NT2/D1 (cell line): ENCODE data around the gene PAPPA.

Source experiments
- DNase-seq: peaks from one replicate; pipeline ENCODE4 v3.0.0-alpha.2; 2011; ENCODE audit warnings: low read depth, low spot score
- H3K27me3 ChIP-seq: 2 replicates; pipeline ENCODE4 v1.6.0; 2011; ENCODE audit warnings: mild to moderate bottlenecking; ENCODE audit not compliant: insufficient read length, insufficient read depth
- H3K36me3 ChIP-seq: 2 replicates; pipeline ENCODE4 v1.6.1; 2011; ENCODE audit warnings: mild to moderate bottlenecking, low read length, mixed read lengths; ENCODE audit not compliant: insufficient read depth, insufficient read length
- H3K4me1 ChIP-seq: 2 replicates; pipeline ENCODE4 v1.5.1; 2011; ENCODE audit not compliant: insufficient read depth, insufficient read length
- H3K4me3 ChIP-seq: 2 replicates; pipeline ENCODE4 v1.5.1; 2011; ENCODE audit warnings: low read depth; ENCODE audit not compliant: insufficient read length
- H3K9ac ChIP-seq: 2 replicates; pipeline ENCODE4 v1.6.0; 2011; ENCODE audit warnings: low read depth; ENCODE audit not compliant: insufficient read length
- H3K9me3 ChIP-seq: 2 replicates; pipeline ENCODE4 v1.5.1; 2011; ENCODE audit warnings: mild to moderate bottlenecking, low read length; ENCODE audit not compliant: insufficient read depth
- SUZ12 ChIP-seq: IDR thresholded peaks from 2 replicates; pipeline ENCODE4 v1.6.1; 2011; ENCODE audit not compliant: insufficient read length, insufficient read depth; ENCODE audit errors: extremely low read depth
- YY1 ChIP-seq: IDR thresholded peaks from 2 replicates; pipeline ENCODE4 v1.6.1; 2011; ENCODE audit not compliant: insufficient read length, insufficient read depth
- ZNF274 ChIP-seq: IDR thresholded peaks from 2 replicates; pipeline ENCODE4 v1.6.1; 2011; ENCODE audit warnings: mild to moderate bottlenecking, low read depth, low read length

Gene PAPPA

DNA sequence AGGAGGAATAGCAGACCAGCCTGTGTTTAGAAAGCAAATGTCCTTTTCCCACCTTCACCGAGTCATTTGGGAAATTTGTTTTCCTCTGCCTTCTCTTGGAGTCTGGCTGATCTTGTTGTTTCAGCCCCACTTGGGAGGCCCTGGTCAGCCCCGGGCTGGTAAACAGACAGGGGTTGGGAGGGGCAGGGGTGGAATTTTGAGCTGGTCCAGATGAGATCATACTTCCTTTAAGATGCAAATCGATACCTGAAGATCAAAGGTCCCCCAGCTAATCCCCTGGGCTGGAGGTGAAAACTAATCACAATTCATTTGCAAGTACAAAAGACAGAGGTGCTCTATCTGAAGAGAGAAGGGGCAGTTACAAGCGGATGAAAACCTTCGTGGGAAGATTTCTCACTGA lies 118.4 kb downstream of the PAPPA start:
- Histone ChIP-seq H3K9ac (peak overlapping the region; percentile 53), H3K27me3 (no peaks in the 10 kb centered on the region), H3K9me3 (peaks cover 4% of the 10 kb centered on the region; the same call in 1 of the 2 replicates), H3K4me1 (peaks cover 7% of the 10 kb centered on the region), H3K36me3 (peaks cover 18% of the 10 kb centered on the region), H3K4me3 (peak overlapping the region; percentile 24)
- DNase-seq = peak; percentile 98
- no peak for TF ChIP-seq SUZ12
- TF ChIP-seq ZNF274 = no peak
- TF ChIP-seq YY1 = no peak

DNA sequence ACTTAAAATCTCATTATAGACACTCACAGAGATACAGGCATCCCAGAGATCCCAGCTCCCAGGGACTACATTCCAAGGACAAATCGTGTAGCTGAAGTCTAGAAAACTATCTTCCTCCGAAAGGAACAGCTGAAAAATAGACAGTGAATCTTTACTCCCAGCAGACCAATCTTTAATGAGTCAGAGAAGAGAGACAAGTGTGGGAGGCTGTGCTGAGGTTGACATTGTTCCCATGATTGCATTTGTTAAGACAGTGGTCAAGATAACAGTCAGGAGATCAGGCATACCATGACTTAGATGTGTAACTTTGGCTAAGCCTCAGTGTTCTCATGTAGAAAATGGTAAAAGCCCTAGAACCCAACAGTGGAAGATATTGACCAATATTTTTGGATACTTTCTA lies 120.7 kb downstream of the PAPPA start:
- no peak for DNase-seq
- no peaks in the 10 kb centered on the region for H3K27me3 ChIP-seq

GRCh38 chr9:116275418-116276195 lies 122.0 kb downstream of the PAPPA start:
- Histone ChIP-seq H3K9ac (no peak overlapping the region), H3K4me1 (peaks cover 14% of the 10 kb centered on the region), H3K27me3 (no peaks in the 10 kb centered on the region), H3K4me3 (no peak overlapping the region), H3K9me3 (peaks cover 4% of the 10 kb centered on the region; the same call in 1 of the 2 replicates), H3K36me3 (peaks cover 3% of the 10 kb centered on the region)
- DNase-seq = no peak
- TF ChIP-seq SUZ12 = no peak
- TF ChIP-seq ZNF274 = no peak
- TF ChIP-seq YY1 = no peak

More for the DNA sequence above, 120.7 kb downstream of the PAPPA start:
- Histone ChIP-seq H3K9ac (no peak overlapping the region), H3K36me3 (peaks cover 14% of the 10 kb centered on the region), H3K4me3 (no peak overlapping the region), H3K9me3 (peaks cover 4% of the 10 kb centered on the region; the same call in 1 of the 2 replicates), H3K4me1 (peaks cover 10% of the 10 kb centered on the region)
- TF ChIP-seq YY1 (no peak), SUZ12 (no peak), ZNF274 (no peak)

DNA sequence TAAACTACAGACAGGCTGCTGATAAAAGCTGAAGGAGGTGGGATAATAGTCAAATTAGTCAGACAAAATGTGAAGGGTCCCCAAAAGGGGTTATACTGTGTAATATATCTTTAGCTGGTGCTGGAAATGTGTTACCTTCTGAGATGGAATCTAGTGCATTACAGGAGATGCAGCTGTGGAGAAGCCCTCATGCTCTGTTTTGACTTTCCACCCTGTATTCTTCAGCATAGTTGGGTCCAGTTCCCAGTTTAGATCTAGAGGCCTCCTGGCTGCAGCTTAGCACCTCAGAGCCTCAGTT lies 122.6 kb downstream of the PAPPA start:
- peaks cover 14% of the 10 kb centered on the region for H3K4me1 ChIP-seq
- no peak overlapping the region for H3K9ac ChIP-seq
- TF ChIP-seq ZNF274 (no peak), SUZ12 (no peak), YY1 (no peak)
- H3K36me3 ChIP-seq = peaks cover 5% of the 10 kb centered on the region
- no peak for DNase-seq
- no peak overlapping the region for H3K4me3 ChIP-seq
- peaks cover 4% of the 10 kb centered on the region; the same call in 1 of the 2 replicates for H3K9me3 ChIP-seq
- no peaks in the 10 kb centered on the region for H3K27me3 ChIP-seq

- no peak for DNase-seq
- TF ChIP-seq ZNF274 (no peak), YY1 (no peak)
- Histone ChIP-seq H3K9me3 (peaks cover 4% of the 10 kb centered on the region; the same call in 1 of the 2 replicates), H3K9ac (no peak overlapping the region), H3K4me1 (peaks cover 15% of the 10 kb centered on the region), H3K27me3 (no peaks in the 10 kb centered on the region), H3K36me3 (peaks cover 10% of the 10 kb centered on the region), H3K4me3 (no peak overlapping the region)
These were observed 123.1 kb downstream of the PAPPA start for GRCh38 chr9:116276651-116277121.

DNA sequence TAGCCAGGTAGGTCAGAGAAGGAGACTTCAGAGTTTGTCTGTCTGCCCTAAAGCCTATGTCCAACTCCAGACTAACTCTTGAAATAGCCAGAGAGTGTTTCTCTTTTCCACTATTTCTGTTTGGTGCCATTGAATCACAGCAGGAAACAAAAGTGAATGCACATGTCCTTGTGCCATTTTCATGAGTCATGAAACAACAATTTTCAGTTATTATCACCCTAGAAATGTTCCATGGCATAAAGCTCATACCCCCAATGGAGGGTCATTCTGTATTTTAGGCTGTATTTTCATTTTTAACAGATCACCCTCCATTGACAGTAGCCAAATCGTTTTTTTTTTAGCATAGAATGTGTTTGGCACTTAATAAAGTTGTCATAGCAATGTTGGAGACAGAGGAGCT lies 124.7 kb downstream of the PAPPA start:
- H3K27me3 ChIP-seq = no peaks in the 10 kb centered on the region
- no peak overlapping the region for H3K9ac ChIP-seq
- peaks cover 11% of the 10 kb centered on the region for H3K36me3 ChIP-seq
- H3K4me1 ChIP-seq = peaks cover 15% of the 10 kb centered on the region
- no peak overlapping the region for H3K4me3 ChIP-seq
- peaks cover 4% of the 10 kb centered on the region; the same call in 1 of the 2 replicates for H3K9me3 ChIP-seq
- no peak for DNase-seq
- no peak for TF ChIP-seq ZNF274
- no peak for TF ChIP-seq YY1
- TF ChIP-seq SUZ12 = no peak

DNA sequence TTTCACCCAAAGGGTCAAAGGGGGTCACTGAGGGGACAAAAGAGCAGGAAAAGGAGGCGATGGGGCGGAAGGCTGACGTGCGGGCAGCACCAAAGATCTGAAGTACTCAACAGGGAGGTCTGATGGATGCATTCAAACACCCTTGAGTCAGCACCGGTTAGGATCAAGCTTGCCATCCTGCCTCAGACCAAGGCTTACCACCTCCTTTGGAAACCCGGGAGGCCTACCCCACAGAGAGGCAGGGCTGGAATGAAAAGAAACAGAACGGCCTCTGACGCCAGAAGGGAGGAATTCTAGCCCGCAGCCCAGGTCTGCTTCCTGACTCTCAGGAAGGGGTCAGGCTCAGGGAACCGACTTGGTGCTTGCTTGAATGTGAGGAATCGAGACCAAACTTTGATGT lies 125.6 kb downstream of the PAPPA start:
- peaks cover 11% of the 10 kb centered on the region for H3K36me3 ChIP-seq
- no peak overlapping the region for H3K4me3 ChIP-seq
- peak; percentile 97 for DNase-seq
- H3K27me3 ChIP-seq = no peaks in the 10 kb centered on the region
- no peak for TF ChIP-seq YY1
- H3K9me3 ChIP-seq = peaks cover 4% of the 10 kb centered on the region; the same call in 1 of the 2 replicates
- no peak overlapping the region for H3K9ac ChIP-seq
- peaks cover 15% of the 10 kb centered on the region for H3K4me1 ChIP-seq

- peak overlapping the region; percentile 63 for H3K9ac ChIP-seq
- H3K4me1 ChIP-seq = peaks cover 12% of the 10 kb centered on the region
- no peak overlapping the region for H3K4me3 ChIP-seq
- TF ChIP-seq ZNF274 (no peak), SUZ12 (no peak), YY1 (no peak)
- peaks cover 11% of the 10 kb centered on the region for H3K36me3 ChIP-seq
- no peaks in the 10 kb centered on the region for H3K27me3 ChIP-seq
- DNase-seq = no peak
- H3K9me3 ChIP-seq = no peaks in the 10 kb centered on the region
These were observed 126.9 kb downstream of the PAPPA start for GRCh38 chr9:116280529-116280928.
